Stomach (tissue), 9 donors: ENCODE data around the gene RASGRP4. TPM values are rescaled to one million over a fixed set of nuclear protein-coding genes. Genes with fewer than 3 reads are reported as not detected.

Experiments used
- DNase-seq, 2 donors: peaks; one replicate each; pipeline versions ENCODE4 v3.0.0 to v3.0.0-alpha.2; 2013 to 2019
- H3K27ac ChIP-seq, 5 donors: fragments of 200-600 bp in 4 of 5; sonication (generic) in 4 of 5; one replicate each; pipeline ENCODE4 v1.5.1; 2013 to 2019; ENCODE audit warnings: mild to moderate bottlenecking in 1 of 5, moderate library complexity in 1 of 5
- H3K27me3 ChIP-seq, 3 donors: fragments of 200-600 bp; sonication (generic); one replicate each; pipeline ENCODE4 v1.5.1; 2017 to 2019; ENCODE audit warnings: mixed run types in 1 of 3
- H3K36me3 ChIP-seq, 4 donors: fragments of 200-600 bp; sonication (generic); 1 replicate in 3 of 4; 2 replicates in 1 of 4; pipeline ENCODE4 v1.5.1; 2016 to 2019
- H3K4me1 ChIP-seq, 4 donors: fragments of 200-600 bp; sonication (generic); one replicate each; pipeline ENCODE4 v1.5.1; 2016 to 2019
- H3K4me3 ChIP-seq, 4 donors: fragments of 200-600 bp; sonication (generic) in 3 of 4; one replicate each; pipeline ENCODE4 v1.5.1; 2016 to 2019; ENCODE audit warnings: mild to moderate bottlenecking in 1 of 4
- H3K9me3 ChIP-seq, 4 donors: fragments of 200-600 bp; sonication (generic); one replicate each; pipeline ENCODE4 v1.5.1; 2016 to 2019
- EP300 ChIP-seq: sonication (generic); formaldehyde crosslinking; IDR thresholded peaks from one replicate; pipeline ENCODE4 v1.6.1; 2017; ENCODE audit warnings: antibody characterized with exemption
- POLR2A ChIP-seq, 4 donors: fragments of 450-650 bp; IDR thresholded peaks; one replicate each; pipeline ENCODE4 v1.6.1; 2016; ENCODE audit warnings: antibody characterized with exemption in 4 of 4, control low read depth in 2 of 4, mild to moderate bottlenecking in 1 of 4, moderate library complexity in 1 of 4
- POLR2AphosphoS5 ChIP-seq, 3 donors: sonication (generic); formaldehyde crosslinking; IDR thresholded peaks; one replicate each; pipeline ENCODE4 v1.6.1; 2016; ENCODE audit warnings: antibody characterized with exemption in 3 of 3
- WGBS, 5 donors: extraction: QIAGEN DNeasy Blood & Tissue Kit in 3 of 5; methylation state at CpG; one replicate each; pipeline versions ENCODE4 v1.1.5 to v1.1.7; 2013 to 2018; 5-methylcytosine and 5-hydroxymethylcytosine counted together
- intact Hi-C: fragments of 100-400 bp; cut with DNase I; formaldehyde crosslinking; loops from one replicate; pipeline ENCODE4 v1.15.1; 2023; ENCODE audit warnings: low total_unique reads
- polyA plus RNA-seq, 3 donors: library from polyadenylated mRNA; stranded (reverse); fragments of 200-250 nt; gene quantifications; one replicate each; pipeline ENCODE4 v1.2.3, GENCODE V29; 2013
- total RNA-seq, 5 donors: library from RNA; depleted of rRNA; stranded (reverse); fragments of >200 nt; gene quantifications; one replicate each; pipeline versions ENCODE4 v1.1.0 to v1.2.3, GENCODE V29; 2014 to 2016
- TF ChIP-seq, protein P1 (sequence below), 7 experiments: fragments of 450-650 bp in 4 of 7; fragments of 200-600 bp in 3 of 7; sonication (generic) in 3 of 7; IDR thresholded peaks; one replicate each; pipeline ENCODE4 v1.5.1; 2016 to 2019; ENCODE audit warnings: antibody characterized with exemption in 7 of 7, control low read depth in 2 of 7, mild to moderate bottlenecking in 1 of 7
- donor health status: healthy with polysubstance abuse.
- donor health status: Bipolar disorder and iron deficiency.
- donor health status: healthy.

RASGRP4 gene
- total and polyA plus RNA-seq, 8 donors, result 0.40 to 8.4 (median 1.7) TPM; not detected in 2

DNA sequence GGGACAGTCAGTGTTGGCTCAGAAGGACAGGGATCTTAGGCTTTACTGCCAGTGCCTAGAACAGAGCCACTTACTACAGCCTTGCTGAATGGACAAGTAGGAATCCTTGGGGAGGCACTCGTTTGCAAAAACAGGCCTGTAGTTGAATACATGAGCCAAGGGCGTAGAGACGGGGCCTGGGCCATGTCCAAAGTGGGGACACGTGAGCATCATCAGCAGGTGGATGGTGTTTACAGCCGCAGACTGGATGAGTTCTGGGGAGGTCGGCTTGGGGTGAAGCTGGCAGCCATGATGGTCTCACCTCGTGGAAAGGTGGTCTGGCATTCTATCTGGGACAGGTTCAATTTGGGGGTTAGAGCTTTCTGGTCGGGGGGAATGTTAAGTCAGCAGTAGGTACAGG lies 25.0 kb upstream of the RASGRP4 start:
- DNase-seq, result no peak
- WGBS, 5 donors, result 77 to 85% (median 78%) methylated on average over 8 of the region's 8 CpGs
- H3K27ac ChIP-seq, result no peak overlapping the region
- no peaks in the 10 kb centered on the region for H3K4me1 ChIP-seq
- TF ChIP-seq, protein P1, sequence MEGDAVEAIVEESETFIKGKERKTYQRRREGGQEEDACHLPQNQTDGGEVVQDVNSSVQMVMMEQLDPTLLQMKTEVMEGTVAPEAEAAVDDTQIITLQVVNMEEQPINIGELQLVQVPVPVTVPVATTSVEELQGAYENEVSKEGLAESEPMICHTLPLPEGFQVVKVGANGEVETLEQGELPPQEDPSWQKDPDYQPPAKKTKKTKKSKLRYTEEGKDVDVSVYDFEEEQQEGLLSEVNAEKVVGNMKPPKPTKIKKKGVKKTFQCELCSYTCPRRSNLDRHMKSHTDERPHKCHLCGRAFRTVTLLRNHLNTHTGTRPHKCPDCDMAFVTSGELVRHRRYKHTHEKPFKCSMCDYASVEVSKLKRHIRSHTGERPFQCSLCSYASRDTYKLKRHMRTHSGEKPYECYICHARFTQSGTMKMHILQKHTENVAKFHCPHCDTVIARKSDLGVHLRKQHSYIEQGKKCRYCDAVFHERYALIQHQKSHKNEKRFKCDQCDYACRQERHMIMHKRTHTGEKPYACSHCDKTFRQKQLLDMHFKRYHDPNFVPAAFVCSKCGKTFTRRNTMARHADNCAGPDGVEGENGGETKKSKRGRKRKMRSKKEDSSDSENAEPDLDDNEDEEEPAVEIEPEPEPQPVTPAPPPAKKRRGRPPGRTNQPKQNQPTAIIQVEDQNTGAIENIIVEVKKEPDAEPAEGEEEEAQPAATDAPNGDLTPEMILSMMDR (IDR thresholded peaks at IDR 0.05), result no peak
- TF ChIP-seq EP300, result no peak
- TF ChIP-seq POLR2AphosphoS5 (IDR thresholded peaks at IDR 0.05), result no peak
- no peak for TF ChIP-seq POLR2A (IDR thresholded peaks at IDR 0.05)
- no peaks in the 10 kb centered on the region for H3K27me3 ChIP-seq
- no peaks in the 10 kb centered on the region for H3K36me3 ChIP-seq
- intact Hi-C loops, result no loop called here
- no peaks in the 10 kb centered on the region for H3K9me3 ChIP-seq
- H3K4me3 ChIP-seq, result no peak overlapping the region

DNA sequence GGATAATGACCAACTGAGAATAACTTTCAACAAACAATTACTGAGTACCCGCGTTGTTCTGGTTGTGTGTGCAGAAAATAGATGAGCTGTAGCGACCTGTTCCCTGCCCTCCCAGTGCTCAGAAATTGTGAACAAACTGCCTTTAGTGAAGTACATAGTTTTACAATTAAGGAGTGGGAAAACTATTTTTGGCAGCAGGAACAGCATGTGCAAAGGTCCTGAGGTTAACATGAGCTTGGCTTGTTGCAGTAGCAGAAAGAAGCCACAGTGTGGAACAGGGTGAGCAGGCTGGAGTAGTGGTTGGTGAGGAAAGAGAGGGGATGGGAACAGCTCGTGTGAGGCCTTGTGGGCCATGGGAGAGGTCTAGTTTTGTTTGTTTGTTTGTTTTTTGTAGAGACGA lies 23.5 kb upstream of the RASGRP4 start:
- H3K36me3 ChIP-seq, result no peaks in the 10 kb centered on the region
- 75 to 83% (median 79%) methylated on average over 5 of the region's 5 CpGs for WGBS, 5 donors
- no peak overlapping the region for H3K27ac ChIP-seq
- no peaks in the 10 kb centered on the region for H3K4me1 ChIP-seq
- TF ChIP-seq POLR2A (IDR thresholded peaks at IDR 0.05) (no peak), POLR2AphosphoS5 (IDR thresholded peaks at IDR 0.05) (no peak), EP300 (no peak)
- TF ChIP-seq, protein P1 (IDR thresholded peaks at IDR 0.05), result no peak
- DNase-seq, result no peak
- intact Hi-C loops, result no loop called here
- no peaks in the 10 kb centered on the region for H3K27me3 ChIP-seq
- no peak overlapping the region for H3K4me3 ChIP-seq
- no peaks in the 10 kb centered on the region for H3K9me3 ChIP-seq

DNA sequence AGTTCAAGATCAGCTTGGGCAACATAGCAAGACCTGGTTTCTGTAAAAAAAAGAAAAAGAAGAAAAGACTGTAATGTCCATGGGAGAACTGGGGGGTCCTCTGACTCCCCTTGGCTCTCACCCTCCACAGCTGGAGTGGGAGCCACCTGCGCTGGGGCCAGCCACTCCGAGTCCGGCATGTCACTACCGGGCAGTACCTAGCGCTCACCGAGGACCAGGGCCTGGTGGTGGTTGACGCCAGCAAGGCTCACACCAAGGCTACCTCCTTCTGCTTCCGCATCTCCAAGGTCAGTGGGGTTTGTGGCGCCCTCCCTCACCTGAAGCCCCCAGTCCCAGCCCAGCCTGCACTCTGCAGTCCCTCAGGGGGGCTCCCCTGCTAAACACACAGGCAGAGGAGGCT lies 22.2 kb upstream of the RASGRP4 start:
- Histone ChIP-seq H3K4me1 (no peaks in the 10 kb centered on the region), H3K27ac (no peak overlapping the region), H3K9me3 (no peaks in the 10 kb centered on the region), H3K27me3 (no peaks in the 10 kb centered on the region), H3K4me3 (no peak overlapping the region), H3K36me3 (no peaks in the 10 kb centered on the region)
- DNase-seq, result no peak
- TF ChIP-seq POLR2A (IDR thresholded peaks at IDR 0.05) (no peak), EP300 (no peak), POLR2AphosphoS5 (IDR thresholded peaks at IDR 0.05) (no peak)
- TF ChIP-seq, protein P1 (IDR thresholded peaks at IDR 0.05), result no peak
- intact Hi-C loops, result no loop called here
- 81 to 92% (median 90%) methylated on average over 6 to 9 of the region's 9 CpGs for WGBS, 5 donors

DNA sequence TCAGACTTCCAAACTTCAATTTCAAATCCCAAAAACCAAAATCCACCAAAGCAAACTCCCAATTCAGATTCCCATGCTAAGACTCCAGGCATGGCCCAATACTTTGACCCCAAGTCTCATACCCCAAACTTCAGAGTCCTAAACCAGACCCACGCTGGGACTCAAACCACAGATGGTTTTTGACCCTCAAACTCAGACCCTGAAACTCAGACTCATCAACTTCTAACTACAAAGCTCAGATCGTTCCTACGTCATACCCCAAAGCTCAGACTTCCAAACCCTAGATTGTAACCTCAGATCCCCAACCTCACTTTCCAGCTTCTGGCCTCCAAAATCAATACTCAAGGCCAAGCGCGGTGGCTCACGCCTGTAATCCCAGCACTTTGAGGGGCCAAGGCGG lies 19.3 kb upstream of the RASGRP4 start:
- Histone ChIP-seq H3K4me1 (no peaks in the 10 kb centered on the region), H3K36me3 (no peaks in the 10 kb centered on the region), H3K9me3 (no peaks in the 10 kb centered on the region), H3K27ac (no peak overlapping the region), H3K4me3 (no peak overlapping the region), H3K27me3 (peaks cover 0 to 27% (median 0%) of the 10 kb centered on the region in 3 donors)
- TF ChIP-seq POLR2AphosphoS5 (IDR thresholded peaks at IDR 0.05) (no peak), POLR2A (IDR thresholded peaks at IDR 0.05) (no peak)
- TF ChIP-seq, protein P1 (IDR thresholded peaks at IDR 0.05), result no peak
- no peak for DNase-seq
- intact Hi-C loops, result no loop called here
- WGBS, 5 donors, result 87 to 93% (median 92%) methylated on average over 7 of the region's 7 CpGs
